ENCODE data around the gene FGF23.

The FGF23 gene

GRCh38 chr12:4387607-4388006 is 8.1 kb upstream of the FGF23 start:
- DNase-seq (ENCODE audit: low read depth), result no peak
- no peak for TF ChIP-seq CTCF (IDR thresholded peaks at IDR 0.05; ENCODE audit: control insufficient read depth, extremely low read depth, insufficient read depth)

GRCh38 chr12:4386801-4387200 is 7.3 kb upstream of the FGF23 start:
- no peak for TF ChIP-seq CTCF (IDR thresholded peaks at IDR 0.05; ENCODE audit: control insufficient read depth, extremely low read depth, insufficient read depth)
- no peak for DNase-seq (ENCODE audit: low read depth)
- H3K4me3 ChIP-seq (ENCODE audit: low read depth, low read length), result no peak overlapping the region

More at GRCh38 chr12:4387607-4388006, 8.1 kb upstream of the FGF23 start:
- no peak overlapping the region for H3K4me3 ChIP-seq (ENCODE audit: low read depth, low read length)

DNA sequence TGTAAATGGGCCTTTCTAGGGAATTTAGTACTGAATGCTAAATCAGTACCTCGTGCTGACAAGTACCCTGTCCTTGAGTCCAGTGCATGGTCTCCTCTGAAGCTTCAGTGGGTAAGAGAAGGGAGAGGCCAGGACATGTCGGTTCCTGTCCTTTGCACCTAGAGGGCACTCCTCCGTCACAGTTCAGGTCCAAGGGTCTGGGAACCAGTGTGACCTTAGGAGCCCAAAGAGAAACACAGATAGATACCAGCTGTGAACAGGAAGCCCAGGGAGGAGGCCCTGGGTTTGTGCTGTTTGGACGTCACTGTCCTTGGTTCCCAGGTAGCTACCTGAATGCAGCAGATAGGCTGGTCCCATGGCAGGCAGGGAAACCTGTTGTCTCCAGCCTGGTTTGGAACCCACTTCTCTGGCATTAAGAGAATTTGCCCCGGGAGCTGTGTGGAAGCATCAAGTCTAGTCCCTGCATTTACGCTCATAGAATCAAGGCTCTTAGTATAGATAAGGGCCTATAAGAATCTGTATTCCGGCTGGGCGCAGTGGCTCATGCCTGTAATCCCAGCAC is 3.9 kb upstream of the FGF23 start:
- TF ChIP-seq CTCF (IDR thresholded peaks at IDR 0.05; ENCODE audit: control insufficient read depth, extremely low read depth, insufficient read depth), result peak; percentile 39
- no peak for DNase-seq (ENCODE audit: low read depth)
- no peak overlapping the region for H3K4me3 ChIP-seq (ENCODE audit: low read depth, low read length)

- TF ChIP-seq CTCF (IDR thresholded peaks at IDR 0.05; ENCODE audit: control insufficient read depth, extremely low read depth, insufficient read depth), result no peak
- no peak overlapping the region for H3K4me3 ChIP-seq (ENCODE audit: low read depth, low read length)
- no peak for DNase-seq (ENCODE audit: low read depth)
Measured at GRCh38 chr12:4380332-4380731, 820 bp upstream of the FGF23 start.

DNA sequence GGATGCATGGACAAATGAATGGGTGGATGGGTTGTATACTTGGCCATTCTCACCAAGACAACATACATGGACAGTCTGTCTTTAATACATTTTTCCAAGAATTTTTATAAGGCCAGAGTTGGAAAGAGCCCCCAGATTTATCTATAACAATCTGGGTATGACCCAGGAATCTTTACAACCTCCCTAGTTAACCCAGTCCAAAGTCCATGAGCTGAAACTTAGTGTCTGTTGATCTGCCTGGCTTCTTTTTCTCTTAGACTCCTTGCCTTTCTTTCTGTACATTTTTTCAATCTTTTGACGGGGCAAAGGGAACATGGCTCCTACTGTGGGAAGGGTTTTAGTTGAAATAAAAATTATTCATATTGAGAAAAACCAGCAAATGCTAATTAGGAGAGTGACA is 740 bp downstream of the FGF23 start:
- no peak for DNase-seq (ENCODE audit: low read depth)
- no peak overlapping the region for H3K4me3 ChIP-seq (ENCODE audit: low read depth, low read length)
- TF ChIP-seq CTCF (IDR thresholded peaks at IDR 0.05; ENCODE audit: control insufficient read depth, extremely low read depth, insufficient read depth), result no peak

GRCh38 chr12:4375449-4375848 is 4.1 kb downstream of the FGF23 start:
- no peak for TF ChIP-seq CTCF (IDR thresholded peaks at IDR 0.05; ENCODE audit: control insufficient read depth, extremely low read depth, insufficient read depth)
- no peak for DNase-seq (ENCODE audit: low read depth)
- no peak overlapping the region for H3K4me3 ChIP-seq (ENCODE audit: low read depth, low read length)

- no peak overlapping the region for H3K4me3 ChIP-seq (ENCODE audit: low read depth, low read length)
- TF ChIP-seq CTCF (IDR thresholded peaks at IDR 0.05; ENCODE audit: control insufficient read depth, extremely low read depth, insufficient read depth), result no peak
- DNase-seq (ENCODE audit: low read depth), result no peak
Measured at GRCh38 chr12:4372653-4373052, 6.9 kb downstream of the FGF23 start.
